ENCODE measurements around the gene CBX2.

Gene CBX2

DNA sequence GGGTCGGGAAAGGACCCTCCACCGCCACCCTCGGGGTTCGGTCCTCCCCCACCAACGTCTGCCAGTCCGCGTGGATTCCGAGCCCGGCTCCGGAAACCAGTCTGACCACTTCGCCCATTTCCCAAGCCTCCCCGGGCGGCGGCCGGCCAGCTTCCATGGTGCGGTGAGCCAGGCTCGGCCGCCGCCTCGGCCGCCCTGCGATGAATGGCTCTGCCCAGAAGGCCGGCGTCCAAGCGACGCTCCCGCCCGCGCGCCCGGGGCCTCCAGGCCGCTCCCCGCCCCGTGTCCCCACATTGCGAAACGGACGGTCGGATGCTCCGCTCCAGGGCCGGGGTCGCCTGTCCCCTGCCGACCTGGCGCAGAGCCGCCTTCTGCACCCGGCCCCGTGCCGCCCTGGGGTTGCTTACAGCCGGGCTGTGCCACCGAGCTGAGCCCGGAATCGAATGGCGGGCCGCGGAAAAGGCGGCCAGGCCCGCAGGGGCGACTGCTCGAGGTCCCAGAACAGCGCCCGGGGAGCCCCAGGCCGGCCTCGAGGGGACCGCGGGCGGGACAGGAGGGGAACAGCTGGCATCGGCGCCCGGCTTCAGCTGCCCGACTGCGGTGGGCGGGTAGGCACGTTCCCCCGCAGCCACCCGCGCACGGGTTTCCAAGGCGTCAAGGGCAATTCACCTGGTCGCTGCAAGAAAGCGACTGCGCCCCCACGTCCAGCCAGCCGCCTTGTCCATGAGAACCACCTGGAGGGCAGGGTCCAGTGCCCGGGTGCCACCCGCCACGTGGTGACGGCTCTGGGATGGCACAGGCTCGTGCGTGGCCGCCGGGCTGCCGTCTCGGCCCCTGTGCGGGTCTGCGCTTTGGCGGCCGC, 37.3 kb downstream of the CBX2 start:
- no peak overlapping the region for H3K9ac ChIP-seq (ENCODE audit: low read length)
- H2AFZ ChIP-seq (ENCODE audit: low read length) = no peak overlapping the region
- H3K4me1 ChIP-seq (ENCODE audit: insufficient read depth, low read length, severe bottlenecking) = peaks cover 49% of the 10 kb centered on the region
- H4K20me1 ChIP-seq (ENCODE audit: insufficient read depth, low read length) = no peaks in the 10 kb centered on the region
- no peaks in the 10 kb centered on the region for H3F3A ChIP-seq (ENCODE audit: insufficient read depth, low read length)
- H3K4me3 ChIP-seq (ENCODE audit: low read depth, low read length, poor library complexity, severe bottlenecking) = no peak overlapping the region
- H3K79me2 ChIP-seq (ENCODE audit: insufficient read depth, low read length) = no peaks in the 10 kb centered on the region
- no peak overlapping the region for H3K27ac ChIP-seq (ENCODE audit: low read depth, low read length, poor library complexity, severe bottlenecking)
- no peaks in the 10 kb centered on the region for H3K36me3 ChIP-seq (ENCODE audit: insufficient read depth, low read length)
- no peaks in the 10 kb centered on the region for H3K27me3 ChIP-seq (ENCODE audit: insufficient read depth, low read length)
- H3K9me3 ChIP-seq (ENCODE audit: low read length) = no peaks in the 10 kb centered on the region
- H3K9me2 ChIP-seq (ENCODE audit: low read depth, low read length) = no peaks in the 10 kb centered on the region
- no peak for TF ChIP-seq EZH2 (IDR thresholded peaks at IDR 0.05; ENCODE audit: borderline replicate concordance, low read length)
- no peak for TF ChIP-seq CTCF (IDR thresholded peaks at IDR 0.05; ENCODE audit: low read length)
- H3K4me2 ChIP-seq (ENCODE audit: low read length) = no peak overlapping the region

DNA sequence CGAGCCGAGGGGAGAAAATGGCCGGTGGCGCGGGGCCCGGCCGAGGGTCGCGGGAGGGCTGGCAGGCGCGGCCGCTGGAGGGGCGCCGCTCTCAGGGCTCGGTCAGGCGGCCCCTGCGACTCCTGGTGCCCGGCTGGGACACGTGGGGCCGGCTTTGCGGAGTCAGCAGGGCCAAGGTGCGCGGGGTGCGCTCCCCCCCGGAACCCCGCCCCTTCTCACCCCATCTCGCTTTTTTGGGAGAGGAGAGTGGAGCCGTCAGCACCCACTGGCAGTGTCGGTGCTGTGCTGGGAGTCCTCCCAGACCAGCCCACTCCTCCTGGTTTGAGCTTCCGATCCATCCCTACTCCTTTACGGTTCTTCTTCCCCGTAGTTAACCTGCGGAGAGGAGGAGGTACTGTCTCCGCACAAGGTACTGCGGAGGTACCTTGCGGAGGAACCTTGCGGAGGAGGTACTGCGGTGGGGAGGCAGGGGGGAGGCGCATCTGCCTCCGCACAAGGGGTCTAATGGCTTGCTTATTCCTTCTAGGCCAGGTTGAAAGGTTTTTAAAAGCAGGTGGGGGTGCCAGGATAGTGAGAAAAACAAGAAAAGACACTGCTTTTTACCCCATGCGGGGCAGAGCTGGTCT, 38.0 kb downstream of the CBX2 start:
- Histone ChIP-seq H3K36me3 (ENCODE audit: insufficient read depth, low read length) (no peaks in the 10 kb centered on the region), H3F3A (ENCODE audit: insufficient read depth, low read length) (no peaks in the 10 kb centered on the region), H3K4me3 (ENCODE audit: low read depth, low read length, poor library complexity, severe bottlenecking) (no peak overlapping the region), H2AFZ (ENCODE audit: low read length) (no peak overlapping the region), H3K27me3 (ENCODE audit: insufficient read depth, low read length) (no peaks in the 10 kb centered on the region), H3K4me1 (ENCODE audit: insufficient read depth, low read length, severe bottlenecking) (peaks cover 43% of the 10 kb centered on the region), H3K27ac (ENCODE audit: low read depth, low read length, poor library complexity, severe bottlenecking) (no peak overlapping the region), H4K20me1 (ENCODE audit: insufficient read depth, low read length) (no peaks in the 10 kb centered on the region), H3K9me2 (ENCODE audit: low read depth, low read length) (no peaks in the 10 kb centered on the region), H3K4me2 (ENCODE audit: low read length) (no peak overlapping the region), H3K9ac (ENCODE audit: low read length) (no peak overlapping the region), H3K9me3 (ENCODE audit: low read length) (no peaks in the 10 kb centered on the region), H3K79me2 (ENCODE audit: insufficient read depth, low read length) (no peaks in the 10 kb centered on the region)
- TF ChIP-seq EZH2 (IDR thresholded peaks at IDR 0.05; ENCODE audit: borderline replicate concordance, low read length) (no peak), CTCF (IDR thresholded peaks at IDR 0.05; ENCODE audit: low read length) (no peak)

- no peaks in the 10 kb centered on the region; the same call in 1 of the 2 replicates for H3K27me3 ChIP-seq (ENCODE audit: insufficient read depth, low read length)
- no peaks in the 10 kb centered on the region for H3K9me3 ChIP-seq (ENCODE audit: low read length)
- no peak overlapping the region for H3K9ac ChIP-seq (ENCODE audit: low read length)
- 0 out of 2 replicates have a peak overlapping the region, but pooled peaks have one; percentile 5 for H3K4me2 ChIP-seq (ENCODE audit: low read length)
- H3K9me2 ChIP-seq (ENCODE audit: low read depth, low read length) = no peaks in the 10 kb centered on the region
- no peaks in the 10 kb centered on the region for H4K20me1 ChIP-seq (ENCODE audit: insufficient read depth, low read length)
- no peak overlapping the region for H3K27ac ChIP-seq (ENCODE audit: low read depth, low read length, poor library complexity, severe bottlenecking)
- H3K4me1 ChIP-seq (ENCODE audit: insufficient read depth, low read length, severe bottlenecking) = peaks cover 22% of the 10 kb centered on the region
- H2AFZ ChIP-seq (ENCODE audit: low read length) = no peak overlapping the region
- no peaks in the 10 kb centered on the region for H3K36me3 ChIP-seq (ENCODE audit: insufficient read depth, low read length)
- no peaks in the 10 kb centered on the region for H3F3A ChIP-seq (ENCODE audit: insufficient read depth, low read length)
- peak; percentile 16; the same call in 1 of the 2 replicates for TF ChIP-seq CTCF (IDR thresholded peaks at IDR 0.05; ENCODE audit: low read length)
- TF ChIP-seq EZH2 (IDR thresholded peaks at IDR 0.05; ENCODE audit: borderline replicate concordance, low read length) = no peak
- H3K79me2 ChIP-seq (ENCODE audit: insufficient read depth, low read length) = no peaks in the 10 kb centered on the region
- H3K4me3 ChIP-seq (ENCODE audit: low read depth, low read length, poor library complexity, severe bottlenecking) = no peak overlapping the region
These were observed 40.2 kb downstream of the CBX2 start for GRCh38 chr17:79818026-79818758.
